HEK293 (cell line): ENCODE data around the gene NEFH.

Source experiments
- ATF2 ChIP-seq: fragments of 450-650 bp; formaldehyde crosslinking; IDR thresholded peaks from 2 replicates; pipeline ENCODE4 v1.5.1; 2016; ENCODE audit warnings: missing biosample characterization, missing genetic modification characterization, low read depth
- CTCF ChIP-seq: fragments of 450-650 bp; formaldehyde crosslinking; IDR thresholded peaks from 2 replicates; pipeline ENCODE4 v1.5.1; 2016; ENCODE audit warnings: missing biosample characterization, missing genetic modification characterization
- SP2 ChIP-seq: fragments of 450-650 bp; formaldehyde crosslinking; IDR thresholded peaks from 2 replicates; pipeline ENCODE4 v1.5.1; 2016; ENCODE audit warnings: missing biosample characterization, missing genetic modification characterization
- ZBTB7A ChIP-seq: fragments of 450-650 bp; formaldehyde crosslinking; IDR thresholded peaks from 2 replicates; pipeline ENCODE4 v1.5.1; 2016; ENCODE audit warnings: low read depth, missing biosample characterization, missing genetic modification characterization

- TF ChIP-seq ZBTB7A (tag by site-specific recombination) (no peak), CTCF (no peak), SP2 (tag by site-specific recombination) (no peak), ATF2 (no peak)
Measured at GRCh38 chr22:29458551-29458950, 21.5 kb upstream of the NEFH start.
